ENCODE data around the gene SLC2A5. TPM values are rescaled to one million over a fixed set of nuclear protein-coding genes. Genes with fewer than 3 reads are reported as not detected.

SLC2A5 gene
- total and polyA plus RNA-seq, 2 of the 4 experiments (the other 2 are of a cell fraction) = 0.03 to 0.18 TPM

DNA sequence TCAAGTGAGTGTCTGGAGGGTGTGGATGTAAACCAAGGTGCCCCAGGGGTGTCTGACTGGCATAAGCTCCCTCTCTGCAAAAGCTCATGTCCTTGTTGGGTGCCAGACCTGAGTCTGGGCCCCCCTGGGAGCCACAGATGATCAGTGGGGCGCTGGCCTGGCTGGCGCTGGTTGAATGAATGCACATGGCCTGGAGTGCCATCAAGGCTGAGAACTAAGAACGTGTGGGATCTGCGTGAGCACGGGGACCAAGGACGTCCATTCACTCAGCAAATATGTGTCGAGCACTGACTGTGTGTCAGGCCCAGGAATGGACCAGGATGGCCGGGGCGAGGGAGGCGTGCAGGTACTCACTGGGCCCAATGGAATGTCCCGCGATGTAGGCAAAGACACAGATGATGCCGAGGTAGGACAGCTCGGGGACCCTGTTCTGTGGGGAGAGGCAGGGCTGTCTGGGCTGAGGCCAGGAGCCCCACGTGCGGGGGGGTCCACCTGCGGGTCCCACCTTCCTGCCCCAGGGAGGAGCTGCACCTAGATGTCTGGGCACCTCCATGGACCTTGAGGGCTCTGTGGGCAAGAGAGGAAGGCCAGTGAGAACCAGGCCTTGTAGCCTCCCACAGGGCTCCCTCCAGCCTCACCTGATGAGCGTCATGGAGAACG is 62.3 kb downstream of the SLC2A5 start:
- ChIA-PET CTCF (no interaction called here), POLR2A (ENCODE audit: unreplicated experiment) (no interaction called here)
- DNase-seq = no peak
- Histone ChIP-seq H3K23ac (ENCODE audit: low read depth, low read length) (no peak overlapping the region), H3K4me2 (ENCODE audit: low read depth, low read length) (no peak overlapping the region), H2BK20ac (ENCODE audit: low read depth, low read length) (no peak overlapping the region), H4K91ac (ENCODE audit: insufficient read depth, low read depth, low read length) (no peak overlapping the region), H2BK15ac (ENCODE audit: low read depth, low read length) (no peak overlapping the region), H3K9me3 (ENCODE audit: control insufficient read depth, insufficient read depth, low read length) (no peaks in the 10 kb centered on the region), H3K4me1 (ENCODE audit: control insufficient read depth, insufficient read depth, low read length) (peaks cover under 1% of the 10 kb centered on the region; the same call in 1 of the 2 replicates), H3K9ac (ENCODE audit: low read depth, low read length) (no peak overlapping the region), H3K4ac (ENCODE audit: low read depth, low read length) (no peak overlapping the region), H3K36me3 (ENCODE audit: control insufficient read depth, insufficient read depth, low read length) (no peaks in the 10 kb centered on the region), H3K14ac (replicated peaks; ENCODE audit: low read depth, low read length) (no peak overlapping the region), H2AFZ (replicated peaks; ENCODE audit: low read length, poor library complexity) (no peak overlapping the region), H2BK120ac (ENCODE audit: low read depth, low read length) (no peak overlapping the region), H3K9me1 (ENCODE audit: insufficient read depth, low read length) (no peaks in the 10 kb centered on the region), H4K8ac (ENCODE audit: low read depth in 2 of 2, low read length in 2 of 2) (no peak overlapping the region), H2BK5ac (ENCODE audit: low read depth, low read length, poor library complexity, severe bottlenecking) (no peak overlapping the region), H4K20me1 (ENCODE audit: insufficient read depth, low read length) (no peaks in the 10 kb centered on the region), H3K27me3 (ENCODE audit: control insufficient read depth, insufficient read depth, low read length) (peaks cover 8% of the 10 kb centered on the region; the same call in 1 of the 2 replicates), H2AK9ac (replicated peaks; ENCODE audit: low read depth, low read length, poor library complexity) (no peak overlapping the region), H3K27ac (ENCODE audit: insufficient read depth, low read length) (no peak overlapping the region), H3K79me1 (ENCODE audit: low read depth in 1 of 2, low read length in 2 of 2) (no peaks in the 10 kb centered on the region), H3K4me3 (ENCODE audit: insufficient read depth, low read depth, low read length) (no peak overlapping the region), H4K5ac (ENCODE audit: low read depth, low read length) (no peak overlapping the region), H3K18ac (ENCODE audit: low read depth, low read length) (no peak overlapping the region), H3K56ac (ENCODE audit: extremely low read depth, insufficient read depth, low read length) (no peak overlapping the region), H2AK5ac (ENCODE audit: low read depth, low read length) (no peak overlapping the region)
- ATAC-seq (ENCODE audit: low read depth) = no peak
- dilution Hi-C loops (cut with HindIII; ENCODE audit: low sequenced_read_pairs, unreplicated experiment) = no loop called here
- in situ Hi-C loops (cut with MboI; ENCODE audit: low sequenced_read_pairs) = loop anchor here (5.0 kb wide), 1 partner anchor 95 kb away; no protein-coding TSS in a partner anchor
- intact Hi-C loops (cut with micrococcal nuclease) = loop anchor here (5.0 kb wide), 1 partner anchor 135 kb away; no protein-coding TSS in a partner anchor
- BruUV-seq (replicated peaks) = no TSS peak
- WGBS, 2 experiments (ENCODE audit: extremely low coverage in 2 of 2, insufficient read length in 1 of 2) = 85% methylated on average over 8 of the region's 19 CpGs; no CpG with 5 or more reads in 1 of the 2 experiments
- TF ChIP-seq NFE2L2 (IDR thresholded peaks at IDR 0.05; ENCODE audit: low read depth, low read length) (no peak), MXI1 (IDR thresholded peaks at IDR 0.05; ENCODE audit: borderline replicate concordance, low read depth, low read length) (no peak)
